ENCODE data around the gene GALNT12.

The GALNT12 gene

DNA sequence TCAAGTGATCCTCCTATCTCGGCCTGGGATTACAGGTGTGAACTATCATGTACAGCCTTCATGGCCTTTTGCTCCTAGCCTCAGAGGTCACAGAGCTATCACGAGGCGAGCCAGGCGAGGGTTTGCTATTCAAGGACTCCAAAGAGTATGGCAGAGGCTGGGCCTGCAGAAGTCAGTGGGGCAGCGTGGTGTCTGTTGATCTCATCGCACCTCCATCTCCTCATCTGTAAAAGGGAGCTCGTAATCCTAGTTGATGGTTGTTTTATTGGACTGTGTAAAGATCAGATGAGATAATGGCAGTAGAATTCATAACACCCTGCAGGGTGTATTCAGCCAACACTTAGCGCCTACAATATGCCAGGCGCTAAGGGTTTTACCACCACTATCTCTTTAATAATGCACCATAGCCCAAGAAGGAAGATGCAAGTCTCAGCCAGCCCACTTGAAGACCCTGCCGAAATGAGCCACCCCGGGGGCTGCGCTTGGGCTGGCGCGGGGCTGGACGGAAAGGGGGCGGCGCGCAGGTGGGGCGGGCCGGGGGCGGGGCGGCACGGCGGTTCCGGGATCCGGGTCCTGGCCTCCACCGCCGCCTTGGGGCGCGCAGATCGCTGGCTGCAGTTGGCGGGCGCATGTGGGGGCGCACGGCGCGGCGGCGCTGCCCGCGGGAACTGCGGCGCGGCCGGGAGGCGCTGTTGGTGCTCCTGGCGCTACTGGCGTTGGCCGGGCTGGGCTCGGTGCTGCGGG is at the start of gene GALNT12:
Gene GALNT12, plus strand, starts transcription at position 601 of the 744 bp plus-strand sequence. Its CDS starts 29 bp downstream, at position 630.
- H3K4me1 ChIP-seq (ENCODE audit: insufficient read depth, low read length) = peaks cover 21% of the 10 kb centered on the region
- peaks cover 38% of the 10 kb centered on the region for H3K27me3 ChIP-seq (ENCODE audit: insufficient read depth, low read length)
- peak within 1 kb of the TSS; percentile 59 for H3K4me3 ChIP-seq (ENCODE audit: low read length)

DNA sequence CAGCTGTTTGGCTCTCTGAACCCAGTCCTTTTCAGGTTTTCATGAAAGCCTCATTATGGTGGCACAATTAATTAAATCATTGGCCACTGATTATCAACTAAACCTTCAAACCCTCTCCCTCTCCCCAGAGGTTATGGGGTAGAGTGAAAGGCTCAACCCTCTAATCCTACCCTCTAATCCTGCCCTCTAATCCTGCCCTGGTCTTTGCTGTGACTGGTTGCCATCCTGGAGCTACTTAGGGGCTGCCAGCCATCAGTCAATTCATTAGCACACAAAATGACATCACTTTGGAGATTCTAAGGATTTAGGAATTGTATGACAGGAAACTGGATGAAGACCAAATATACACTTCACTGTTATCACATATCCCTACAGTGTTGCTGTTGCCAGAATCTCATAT is 47.2 kb upstream of the GALNT12 start:
- peaks cover 13% of the 10 kb centered on the region for H3K9me3 ChIP-seq (ENCODE audit: low read length)
- no peaks in the 10 kb centered on the region for H3K27me3 ChIP-seq (ENCODE audit: insufficient read depth, low read length)
- H3K4me1 ChIP-seq (ENCODE audit: insufficient read depth, low read length) = no peaks in the 10 kb centered on the region
- no peak overlapping the region for H3K4me3 ChIP-seq (ENCODE audit: low read length)
- H2AFZ ChIP-seq (ENCODE audit: low read depth, low read length) = no peak overlapping the region
- peaks cover 31% of the 10 kb centered on the region for H3K36me3 ChIP-seq (ENCODE audit: insufficient read depth, low read length)

More for the DNA sequence above, at the start of gene GALNT12:
- no peaks in the 10 kb centered on the region for H3K36me3 ChIP-seq (ENCODE audit: insufficient read depth, low read length)
- H2AFZ ChIP-seq (ENCODE audit: low read depth, low read length) = peak within 1 kb of the TSS; percentile 59
- H3K9me3 ChIP-seq (ENCODE audit: low read length) = no peaks in the 10 kb centered on the region

DNA sequence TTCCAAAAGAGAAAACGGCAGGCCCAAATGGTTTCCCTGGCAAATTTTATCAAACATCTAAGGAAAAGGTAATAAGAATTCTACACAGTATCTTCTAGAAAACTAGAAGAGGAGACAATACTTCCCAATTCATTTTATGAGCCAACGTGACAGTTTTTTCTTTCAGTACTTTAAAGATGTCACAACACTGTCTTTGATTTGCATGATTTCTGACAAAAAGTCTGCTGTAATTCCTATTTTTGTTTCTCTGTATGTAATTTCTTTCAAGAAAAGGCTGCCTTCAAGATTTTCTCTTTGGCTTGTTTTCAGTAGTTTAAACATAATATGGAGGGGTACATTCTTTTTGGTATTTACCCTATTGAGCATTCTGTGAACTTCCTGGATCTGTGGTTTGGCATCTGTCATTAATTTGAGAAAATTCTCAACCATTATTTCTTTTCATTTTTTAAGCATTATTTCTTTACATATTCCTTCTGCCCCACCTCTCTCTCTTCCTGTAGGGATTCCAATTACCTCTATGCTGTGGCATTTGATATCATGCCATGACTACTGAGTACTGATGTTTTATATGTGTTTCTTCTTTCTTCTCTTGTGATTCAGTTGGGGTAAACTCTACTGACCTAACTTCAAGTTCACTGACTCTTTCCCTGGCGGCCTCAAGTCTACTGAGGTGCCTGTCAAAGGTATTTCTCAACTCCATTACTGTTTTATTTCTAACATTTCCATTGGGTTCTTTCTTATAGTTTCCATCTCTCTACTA is 43.3 kb upstream of the GALNT12 start:
- H2AFZ ChIP-seq (ENCODE audit: low read depth, low read length) = no peak overlapping the region
- peaks cover 31% of the 10 kb centered on the region for H3K36me3 ChIP-seq (ENCODE audit: insufficient read depth, low read length)
- H3K9me3 ChIP-seq (ENCODE audit: low read length) = peaks cover 9% of the 10 kb centered on the region

DNA sequence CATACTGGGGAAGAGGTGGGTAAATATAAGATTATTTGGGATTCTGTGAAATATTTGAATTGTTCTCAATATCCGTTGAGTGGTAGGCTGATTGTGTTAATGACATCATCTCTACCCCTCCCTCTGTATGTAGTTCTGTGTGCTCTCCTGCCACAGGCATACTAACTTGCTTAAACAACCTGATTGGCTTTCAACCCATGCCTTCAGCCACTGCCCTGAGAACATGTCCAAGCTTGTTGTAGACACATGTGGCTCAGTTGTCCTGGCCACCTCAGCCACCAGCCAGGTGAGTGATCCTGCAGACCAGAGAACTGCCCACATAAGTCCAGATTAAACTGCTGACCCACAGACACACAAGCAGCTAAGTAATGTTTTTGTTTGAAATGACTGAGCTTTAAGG is 42.2 kb upstream of the GALNT12 start:
- Histone ChIP-seq H3K9me3 (ENCODE audit: low read length) (peaks cover 6% of the 10 kb centered on the region), H3K4me1 (ENCODE audit: insufficient read depth, low read length) (no peaks in the 10 kb centered on the region), H2AFZ (ENCODE audit: low read depth, low read length) (no peak overlapping the region), H3K36me3 (ENCODE audit: insufficient read depth, low read length) (peaks cover 27% of the 10 kb centered on the region), H3K4me3 (ENCODE audit: low read length) (no peak overlapping the region), H3K27me3 (ENCODE audit: insufficient read depth, low read length) (no peaks in the 10 kb centered on the region)

More for the DNA sequence above, 43.3 kb upstream of the GALNT12 start:
- Histone ChIP-seq H3K4me1 (ENCODE audit: insufficient read depth, low read length) (no peaks in the 10 kb centered on the region), H3K27me3 (ENCODE audit: insufficient read depth, low read length) (no peaks in the 10 kb centered on the region), H3K4me3 (ENCODE audit: low read length) (no peak overlapping the region)

GRCh38 chr9:98766586-98766985 is 40.9 kb upstream of the GALNT12 start:
- Histone ChIP-seq H3K36me3 (ENCODE audit: insufficient read depth, low read length) (peaks cover 38% of the 10 kb centered on the region), H3K27me3 (ENCODE audit: insufficient read depth, low read length) (no peaks in the 10 kb centered on the region), H3K9me3 (ENCODE audit: low read length) (peaks cover 8% of the 10 kb centered on the region), H2AFZ (ENCODE audit: low read depth, low read length) (no peak overlapping the region), H3K4me1 (ENCODE audit: insufficient read depth, low read length) (no peaks in the 10 kb centered on the region), H3K4me3 (ENCODE audit: low read length) (no peak overlapping the region)

GRCh38 chr9:98767196-98767595 is 40.3 kb upstream of the GALNT12 start:
- no peaks in the 10 kb centered on the region for H3K4me1 ChIP-seq (ENCODE audit: insufficient read depth, low read length)
- H3K36me3 ChIP-seq (ENCODE audit: insufficient read depth, low read length) = peaks cover 44% of the 10 kb centered on the region
- peaks cover 8% of the 10 kb centered on the region for H3K9me3 ChIP-seq (ENCODE audit: low read length)
- no peak overlapping the region for H2AFZ ChIP-seq (ENCODE audit: low read depth, low read length)
- no peaks in the 10 kb centered on the region for H3K27me3 ChIP-seq (ENCODE audit: insufficient read depth, low read length)
- H3K4me3 ChIP-seq (ENCODE audit: low read length) = no peak overlapping the region

GRCh38 chr9:98767915-98768314 is 39.6 kb upstream of the GALNT12 start:
- peaks cover 51% of the 10 kb centered on the region for H3K36me3 ChIP-seq (ENCODE audit: insufficient read depth, low read length)

DNA sequence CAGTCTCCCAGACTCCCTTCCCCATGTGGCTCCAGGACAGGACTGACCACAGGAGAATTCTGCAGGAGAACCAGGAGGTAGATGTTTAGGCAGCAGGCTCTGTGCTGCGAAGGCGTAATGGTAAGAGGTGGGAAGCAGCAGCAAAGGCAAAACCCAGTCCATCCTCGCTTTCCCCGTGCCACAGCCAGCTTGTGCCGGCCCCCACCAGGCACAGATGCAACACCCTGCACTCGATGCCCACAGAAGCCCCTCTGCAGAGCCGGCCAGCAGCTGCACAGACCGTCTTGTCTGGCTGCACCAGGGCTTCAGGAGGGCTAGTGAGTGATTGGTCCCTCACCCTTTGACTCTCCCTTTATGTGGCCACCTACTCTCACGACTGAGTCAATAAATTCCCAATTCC is 39.1 kb upstream of the GALNT12 start:
- Histone ChIP-seq H3K4me3 (ENCODE audit: low read length) (no peak overlapping the region), H3K4me1 (ENCODE audit: insufficient read depth, low read length) (no peaks in the 10 kb centered on the region), H2AFZ (ENCODE audit: low read depth, low read length) (no peak overlapping the region), H3K36me3 (ENCODE audit: insufficient read depth, low read length) (peaks cover 55% of the 10 kb centered on the region), H3K27me3 (ENCODE audit: insufficient read depth, low read length) (no peaks in the 10 kb centered on the region), H3K9me3 (ENCODE audit: low read length) (peaks cover 8% of the 10 kb centered on the region)

More at GRCh38 chr9:98767915-98768314, 39.6 kb upstream of the GALNT12 start:
- H3K4me1 ChIP-seq (ENCODE audit: insufficient read depth, low read length) = no peaks in the 10 kb centered on the region
- no peak overlapping the region for H3K4me3 ChIP-seq (ENCODE audit: low read length)
- H2AFZ ChIP-seq (ENCODE audit: low read depth, low read length) = no peak overlapping the region
- peaks cover 8% of the 10 kb centered on the region for H3K9me3 ChIP-seq (ENCODE audit: low read length)
- no peaks in the 10 kb centered on the region for H3K27me3 ChIP-seq (ENCODE audit: insufficient read depth, low read length)

GRCh38 chr9:98770717-98771116 is 36.8 kb upstream of the GALNT12 start:
- Histone ChIP-seq H3K4me3 (ENCODE audit: low read length) (no peak overlapping the region), H3K27me3 (ENCODE audit: insufficient read depth, low read length) (no peaks in the 10 kb centered on the region), H3K4me1 (ENCODE audit: insufficient read depth, low read length) (no peaks in the 10 kb centered on the region), H3K9me3 (ENCODE audit: low read length) (peaks cover 3% of the 10 kb centered on the region), H3K36me3 (ENCODE audit: insufficient read depth, low read length) (peaks cover 57% of the 10 kb centered on the region), H2AFZ (ENCODE audit: low read depth, low read length) (no peak overlapping the region)

DNA sequence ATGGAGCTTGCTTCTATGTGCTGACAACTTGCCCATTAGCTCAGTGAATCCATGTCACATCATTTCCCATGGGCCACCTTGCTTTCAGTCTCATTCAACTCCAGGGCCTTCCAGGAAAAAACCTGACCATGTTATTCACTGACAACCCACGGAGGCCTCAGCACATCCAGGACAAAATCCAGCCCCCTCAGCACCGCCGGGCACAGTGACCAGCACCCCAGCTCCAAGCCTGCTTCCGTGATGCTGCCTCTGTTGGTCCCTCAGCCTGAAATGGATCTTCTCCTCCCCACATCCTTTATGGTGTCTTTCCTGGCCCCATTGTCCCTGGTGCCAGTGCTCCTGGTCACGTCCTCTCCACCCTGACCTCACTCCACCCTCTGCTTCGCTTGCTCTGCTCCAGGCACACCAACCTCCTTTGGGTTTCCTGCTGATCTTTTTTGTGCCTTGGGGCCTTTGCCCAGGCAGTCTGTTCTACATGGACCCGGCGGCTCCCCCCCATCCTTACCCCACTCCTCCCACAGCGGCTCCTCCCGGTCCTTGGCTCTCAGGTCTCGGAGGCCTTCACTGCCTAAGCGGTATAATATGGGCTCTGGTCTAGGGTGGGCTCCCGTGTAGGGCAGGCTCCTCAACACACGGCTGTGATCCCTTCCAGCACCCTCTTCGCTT is 36.1 kb upstream of the GALNT12 start:
- Histone ChIP-seq H3K4me3 (ENCODE audit: low read length) (no peak overlapping the region), H2AFZ (ENCODE audit: low read depth, low read length) (no peak overlapping the region), H3K4me1 (ENCODE audit: insufficient read depth, low read length) (no peaks in the 10 kb centered on the region), H3K27me3 (ENCODE audit: insufficient read depth, low read length) (no peaks in the 10 kb centered on the region), H3K36me3 (ENCODE audit: insufficient read depth, low read length) (peaks cover 57% of the 10 kb centered on the region), H3K9me3 (ENCODE audit: low read length) (peaks cover 3% of the 10 kb centered on the region)

- Histone ChIP-seq H2AFZ (ENCODE audit: low read depth, low read length) (no peak overlapping the region), H3K27me3 (ENCODE audit: insufficient read depth, low read length) (no peaks in the 10 kb centered on the region)
Measured at GRCh38 chr9:98772364-98773155, 34.9 kb upstream of the GALNT12 start.

GRCh38 chr9:98773721-98774120 is 33.7 kb upstream of the GALNT12 start:
- H2AFZ ChIP-seq (ENCODE audit: low read depth, low read length) = no peak overlapping the region
- H3K4me3 ChIP-seq (ENCODE audit: low read length) = no peak overlapping the region
- H3K9me3 ChIP-seq (ENCODE audit: low read length) = peaks cover 3% of the 10 kb centered on the region
- H3K4me1 ChIP-seq (ENCODE audit: insufficient read depth, low read length) = peaks cover 3% of the 10 kb centered on the region
- H3K36me3 ChIP-seq (ENCODE audit: insufficient read depth, low read length) = peaks cover 40% of the 10 kb centered on the region
- no peaks in the 10 kb centered on the region for H3K27me3 ChIP-seq (ENCODE audit: insufficient read depth, low read length)

More at GRCh38 chr9:98772364-98773155, 34.9 kb upstream of the GALNT12 start:
- Histone ChIP-seq H3K4me1 (ENCODE audit: insufficient read depth, low read length) (no peaks in the 10 kb centered on the region), H3K9me3 (ENCODE audit: low read length) (peaks cover 3% of the 10 kb centered on the region), H3K36me3 (ENCODE audit: insufficient read depth, low read length) (peaks cover 51% of the 10 kb centered on the region), H3K4me3 (ENCODE audit: low read length) (no peak overlapping the region)
